HG03039 (cell line): ENCODE results near the gene PCDHA4.

Experiments used
- ATAC-seq: cut with Tn5 transposase; IDR thresholded peaks from one replicate; pipeline ENCODE4 v1.9.1; 2021; ENCODE audit warnings: mild to moderate bottlenecking, moderate library complexity; ENCODE audit not compliant: unreplicated experiment

Gene PCDHA4

DNA sequence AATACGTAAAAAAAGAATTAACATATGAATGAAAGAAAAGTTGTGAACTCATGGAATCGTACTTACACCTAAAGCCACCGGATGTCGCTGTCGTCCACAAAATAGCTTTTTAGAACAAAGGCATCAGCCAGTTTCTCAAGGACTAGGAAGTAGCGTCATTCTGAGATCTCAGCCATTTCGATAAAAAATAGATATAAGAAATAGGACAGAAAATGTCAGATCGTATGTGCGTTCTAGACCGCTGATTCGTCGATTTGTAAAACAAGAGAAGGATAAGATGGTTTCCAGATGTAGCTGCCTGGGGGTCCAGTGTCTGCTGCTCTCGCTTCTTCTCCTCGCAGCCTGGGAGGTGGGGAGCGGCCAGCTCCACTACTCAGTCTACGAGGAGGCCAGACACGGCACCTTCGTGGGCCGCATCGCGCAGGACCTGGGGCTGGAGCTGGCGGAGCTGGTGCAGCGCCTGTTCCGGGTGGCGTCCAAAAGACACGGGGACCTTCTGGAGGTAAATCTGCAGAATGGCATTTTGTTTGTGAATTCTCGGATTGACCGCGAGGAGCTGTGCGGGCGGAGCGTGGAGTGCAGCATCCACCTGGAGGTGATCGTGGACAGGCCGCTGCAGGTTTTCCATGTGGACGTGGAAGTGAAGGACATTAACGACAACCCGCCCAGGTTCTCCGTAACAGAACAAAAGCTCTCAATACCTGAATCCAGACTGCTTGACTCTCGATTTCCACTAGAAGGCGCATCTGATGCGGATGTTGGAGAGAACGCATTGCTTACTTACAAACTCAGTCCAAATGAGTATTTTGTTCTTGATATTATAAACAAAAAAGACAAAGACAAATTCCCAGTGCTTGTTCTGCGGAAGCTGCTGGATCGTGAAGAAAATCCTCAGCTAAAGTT lies 49.2 kb downstream of the PCDHA4 start, which contains the start of gene PCDHA10:
PCDHA10 (plus strand) TSS at position 126 of the 903 bp plus-strand sequence; CDS start at position 278, 152 bp downstream.
- no peak for ATAC-seq

DNA sequence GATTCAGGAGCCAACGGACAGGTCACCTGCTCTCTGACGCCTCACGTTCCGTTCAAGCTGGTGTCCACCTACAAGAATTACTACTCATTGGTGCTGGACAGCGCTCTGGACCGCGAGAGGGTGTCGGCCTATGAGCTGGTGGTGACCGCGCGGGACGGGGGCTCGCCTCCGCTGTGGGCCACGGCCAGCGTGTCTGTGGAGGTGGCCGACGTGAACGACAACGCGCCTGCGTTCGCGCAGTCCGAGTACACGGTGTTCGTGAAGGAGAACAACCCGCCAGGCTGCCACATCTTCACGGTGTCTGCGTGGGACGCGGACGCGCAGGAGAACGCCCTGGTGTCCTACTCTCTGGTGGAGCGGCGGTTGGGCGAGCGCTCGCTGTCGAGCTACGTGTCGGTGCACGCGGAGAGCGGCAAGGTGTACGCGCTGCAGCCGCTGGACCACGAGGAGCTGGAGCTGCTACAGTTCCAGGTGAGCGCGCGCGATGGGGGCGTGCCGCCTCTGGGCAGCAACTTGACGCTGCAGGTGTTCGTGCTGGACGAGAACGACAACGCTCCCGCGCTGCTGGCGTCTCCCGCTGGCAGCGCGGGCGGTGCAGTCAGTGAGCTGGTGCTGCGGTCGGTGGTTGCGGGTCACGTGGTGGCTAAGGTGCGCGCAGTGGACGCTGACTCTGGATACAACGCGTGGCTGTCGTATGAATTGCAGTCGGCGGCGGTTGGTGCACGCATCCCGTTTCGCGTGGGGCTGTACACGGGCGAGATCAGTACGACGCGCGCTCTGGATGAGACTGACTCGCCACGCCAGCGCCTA lies 50.5 kb downstream of the PCDHA4 start:
- no peak for ATAC-seq

DNA sequence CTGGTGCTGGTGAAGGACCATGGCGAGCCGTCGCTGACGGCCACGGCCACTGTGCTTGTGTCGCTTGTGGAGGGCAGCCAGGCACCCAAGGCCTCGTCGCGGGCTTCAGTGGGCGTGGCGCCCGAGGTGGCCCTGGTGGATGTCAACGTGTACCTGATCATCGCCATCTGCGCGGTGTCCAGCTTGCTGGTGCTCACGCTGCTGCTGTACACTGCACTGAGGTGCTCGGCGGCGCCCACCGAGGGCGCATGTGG lies 51.0 kb downstream of the PCDHA4 start:
- ATAC-seq = no peak

DNA sequence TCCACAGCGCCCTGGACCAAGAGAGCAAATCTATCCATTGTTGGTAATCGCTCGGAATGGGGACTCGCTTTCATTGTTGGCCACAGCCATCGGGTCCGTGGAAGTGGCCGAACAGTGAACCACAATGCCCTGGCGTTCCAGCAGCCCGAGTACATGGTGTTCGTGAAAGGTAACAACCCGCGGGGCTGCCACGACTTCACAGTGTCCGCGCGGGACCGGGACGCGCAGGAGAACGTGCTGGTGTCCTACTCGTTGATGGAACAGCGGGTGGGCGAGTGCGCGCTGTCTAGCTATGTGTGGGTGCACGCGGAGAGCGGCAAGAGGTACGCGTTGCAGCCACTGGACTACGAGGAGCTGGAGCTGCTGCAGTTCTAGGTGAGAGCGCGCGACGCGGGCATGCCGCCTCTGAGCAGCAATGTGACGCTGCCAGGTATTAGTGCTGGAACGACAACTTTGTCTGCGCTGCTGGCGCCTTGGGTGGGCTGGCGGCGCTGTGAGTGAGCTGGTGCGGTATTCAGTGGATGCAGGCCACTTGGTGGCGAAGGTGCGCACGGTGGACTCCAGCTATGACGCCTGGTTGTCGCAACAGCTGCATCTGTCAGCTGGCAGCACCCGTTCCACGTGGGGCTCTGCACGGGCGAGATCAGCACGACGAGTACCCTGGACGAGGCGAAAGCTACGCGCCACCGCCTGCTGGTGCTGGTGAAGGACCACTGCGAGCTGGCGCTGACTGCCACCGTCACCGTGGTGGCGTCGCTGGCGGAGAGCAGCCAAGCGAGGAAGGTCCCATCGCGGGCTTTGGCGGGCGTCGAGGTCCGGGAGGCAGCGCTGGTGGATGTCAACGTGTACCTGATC lies 55.8 kb downstream of the PCDHA4 start:
- ATAC-seq = no peak
